Cardiac muscle cell (in vitro differentiated cells and primary cell): ENCODE data around the gene TRMT1. TPM values are rescaled to one million over a fixed set of nuclear protein-coding genes. Genes with fewer than 3 reads are reported as not detected.

ENCODE experiments used
- DNase-seq, 2 donors: peaks; one replicate each; pipeline versions ENCODE4 v3.0.0 to v3.0.0-alpha.2; 2010 to 2017; ENCODE audit warnings: low read depth in 1 of 2, low spot score in 1 of 2
- H3K27ac ChIP-seq: fragments of 200-600 bp; sonication (generic); 2 replicates; pipeline ENCODE4 v1.5.1; 2016
- H3K27me3 ChIP-seq: fragments of 200-600 bp; sonication (generic); 2 replicates; pipeline ENCODE4 v1.6.0; 2016; ENCODE audit warnings: control low read depth
- H3K36me3 ChIP-seq: fragments of 200-600 bp; sonication (generic); 2 replicates; pipeline ENCODE4 v1.5.1; 2016; ENCODE audit warnings: control low read depth
- H3K4me1 ChIP-seq: fragments of 200-600 bp; sonication (generic); 2 replicates; pipeline ENCODE4 v1.8.1; 2017; ENCODE audit warnings: low read depth, mild to moderate bottlenecking, mixed run types
- H3K4me3 ChIP-seq: fragments of 200-600 bp; sonication (generic); 2 replicates; pipeline ENCODE4 v1.5.1; 2016; ENCODE audit warnings: mild to moderate bottlenecking
- H3K9me3 ChIP-seq: fragments of 200-600 bp; sonication (generic); 2 replicates; pipeline ENCODE4 v1.5.1; 2017; ENCODE audit warnings: low read depth, mild to moderate bottlenecking, control low read depth
- polyA plus RNA-seq: library from polyadenylated mRNA; unstranded; fragments of >200 nt; fragmentation: Nextera tagmentation; extraction: Ambion mirVana; gene quantifications from 2 replicates; pipeline ENCODE4 v1.2.1, GENCODE V29; 2016
- total RNA-seq: library from RNA; depleted of rRNA; stranded (reverse); fragments of >200 nt; gene quantifications from 2 replicates; pipeline ENCODE4 v1.2.3, GENCODE V29; 2016
- TF ChIP-seq, protein P1 (sequence below): IDR thresholded peaks from 2 replicates; pipeline ENCODE4 v1.5.1; 2012; ENCODE audit warnings: low read depth, mild to moderate bottlenecking, low read length

Gene TRMT1
- total and polyA plus RNA-seq, 2 experiments from 2014 or later: 48.5 to 56.0 TPM

DNA sequence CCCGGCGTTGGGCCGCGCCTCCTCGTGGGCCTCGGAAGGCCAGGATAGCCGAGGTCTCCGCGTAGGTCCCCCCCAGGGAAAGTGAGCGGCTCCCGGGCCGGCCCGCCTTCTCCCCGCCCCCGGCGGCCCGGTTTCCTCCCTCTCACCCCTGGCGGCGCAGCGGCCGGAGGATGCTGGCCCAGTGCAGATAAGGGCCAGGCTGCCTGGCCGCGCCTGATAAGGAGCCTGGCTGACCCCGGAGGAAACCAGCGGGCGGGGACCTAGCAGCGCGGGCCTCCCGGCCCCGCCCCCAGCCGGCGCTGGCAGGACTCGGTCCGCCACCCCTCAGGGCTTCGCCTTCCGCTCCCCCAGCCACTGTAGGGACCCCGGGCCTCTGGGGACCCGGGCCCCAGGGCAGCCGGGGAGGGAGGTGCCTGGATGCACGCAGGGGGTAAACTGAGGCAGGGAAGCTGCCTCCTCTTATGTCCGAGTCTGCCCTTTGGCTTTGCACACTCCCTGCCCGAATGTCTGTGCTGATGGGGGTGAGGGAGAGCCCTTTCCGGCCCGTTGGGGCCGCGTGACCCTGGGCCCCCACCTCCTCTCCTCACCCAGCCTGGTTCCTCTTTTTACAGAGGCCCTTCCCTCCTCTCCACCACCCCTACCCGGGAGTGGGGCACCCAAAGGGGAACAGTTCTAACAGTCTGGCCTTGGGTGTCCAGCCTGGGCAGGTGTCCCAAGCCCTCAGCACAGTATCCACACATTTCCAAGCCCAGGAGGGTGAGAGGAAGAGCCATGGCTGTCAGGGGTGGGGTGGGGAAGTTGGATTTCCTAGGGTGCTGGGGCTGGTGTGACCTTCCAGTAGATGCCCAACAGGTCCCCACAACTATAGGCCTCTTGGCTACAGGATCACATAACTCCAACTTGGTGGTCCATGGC is 13.6 kb downstream of the TRMT1 start, which contains the start of gene LYL1:
LYL1 (minus strand) TSS at position 193 of the 915 bp plus-strand sequence. CDS start 1,687 bp downstream, outside the sequence.
- Histone ChIP-seq H3K9me3 (no peaks in the 10 kb centered on the region), H3K27ac (no peak within 1 kb of the TSS), H3K36me3 (no peaks in the 10 kb centered on the region), H3K4me1 (peaks cover 7% of the 10 kb centered on the region), H3K27me3 (peaks cover 39% of the 10 kb centered on the region), H3K4me3 (peak within 1 kb of the TSS; percentile 8)
- TF ChIP-seq, protein P1, sequence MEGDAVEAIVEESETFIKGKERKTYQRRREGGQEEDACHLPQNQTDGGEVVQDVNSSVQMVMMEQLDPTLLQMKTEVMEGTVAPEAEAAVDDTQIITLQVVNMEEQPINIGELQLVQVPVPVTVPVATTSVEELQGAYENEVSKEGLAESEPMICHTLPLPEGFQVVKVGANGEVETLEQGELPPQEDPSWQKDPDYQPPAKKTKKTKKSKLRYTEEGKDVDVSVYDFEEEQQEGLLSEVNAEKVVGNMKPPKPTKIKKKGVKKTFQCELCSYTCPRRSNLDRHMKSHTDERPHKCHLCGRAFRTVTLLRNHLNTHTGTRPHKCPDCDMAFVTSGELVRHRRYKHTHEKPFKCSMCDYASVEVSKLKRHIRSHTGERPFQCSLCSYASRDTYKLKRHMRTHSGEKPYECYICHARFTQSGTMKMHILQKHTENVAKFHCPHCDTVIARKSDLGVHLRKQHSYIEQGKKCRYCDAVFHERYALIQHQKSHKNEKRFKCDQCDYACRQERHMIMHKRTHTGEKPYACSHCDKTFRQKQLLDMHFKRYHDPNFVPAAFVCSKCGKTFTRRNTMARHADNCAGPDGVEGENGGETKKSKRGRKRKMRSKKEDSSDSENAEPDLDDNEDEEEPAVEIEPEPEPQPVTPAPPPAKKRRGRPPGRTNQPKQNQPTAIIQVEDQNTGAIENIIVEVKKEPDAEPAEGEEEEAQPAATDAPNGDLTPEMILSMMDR: no peak
- DNase-seq: peak; percentile 84 to 89

GRCh38 chr19:13102416-13102665 is 14.2 kb downstream of the TRMT1 start:
- no peak for DNase-seq
- Histone ChIP-seq H3K9me3 (no peaks in the 10 kb centered on the region), H3K4me1 (peaks cover 7% of the 10 kb centered on the region), H3K4me3 (peak overlapping the region; percentile 8), H3K27me3 (peaks cover 45% of the 10 kb centered on the region), H3K27ac (no peak overlapping the region), H3K36me3 (no peaks in the 10 kb centered on the region)
- TF ChIP-seq, protein P1: no peak

GRCh38 chr19:13101590-13102415 is 14.7 kb downstream of the TRMT1 start:
- Histone ChIP-seq H3K27ac (no peak overlapping the region), H3K9me3 (no peaks in the 10 kb centered on the region), H3K27me3 (peaks cover 51% of the 10 kb centered on the region), H3K4me1 (peaks cover 7% of the 10 kb centered on the region), H3K4me3 (no peak overlapping the region), H3K36me3 (no peaks in the 10 kb centered on the region)
- TF ChIP-seq, protein P1: no peak
- DNase-seq: no peak

GRCh38 chr19:13100841-13101589 is 15.5 kb downstream of the TRMT1 start:
- no peak for DNase-seq
- Histone ChIP-seq H3K9me3 (no peaks in the 10 kb centered on the region), H3K27ac (no peak overlapping the region), H3K4me1 (peaks cover 7% of the 10 kb centered on the region), H3K36me3 (no peaks in the 10 kb centered on the region), H3K4me3 (no peak overlapping the region), H3K27me3 (peaks cover 59% of the 10 kb centered on the region)
- TF ChIP-seq, protein P1: peak; percentile 29

GRCh38 chr19:13100031-13100588 is 16.4 kb downstream of the TRMT1 start:
- Histone ChIP-seq H3K9me3 (no peaks in the 10 kb centered on the region), H3K4me3 (no peak overlapping the region), H3K27ac (no peak overlapping the region), H3K36me3 (no peaks in the 10 kb centered on the region), H3K27me3 (peaks cover 68% of the 10 kb centered on the region), H3K4me1 (peaks cover 10% of the 10 kb centered on the region)
- TF ChIP-seq, protein P1: no peak
- no peak for DNase-seq
